GM19099 (cell line): Measurements from ENCODE around the gene RAB14.

Source experiments
- POLR2A ChIP-seq: IDR thresholded peaks from 3 replicates; pipeline ENCODE4 v1.6.1; 2011; ENCODE audit warnings: low read depth; ENCODE audit not compliant: insufficient read length; ENCODE audit errors: extremely low read depth

RAB14 gene

DNA sequence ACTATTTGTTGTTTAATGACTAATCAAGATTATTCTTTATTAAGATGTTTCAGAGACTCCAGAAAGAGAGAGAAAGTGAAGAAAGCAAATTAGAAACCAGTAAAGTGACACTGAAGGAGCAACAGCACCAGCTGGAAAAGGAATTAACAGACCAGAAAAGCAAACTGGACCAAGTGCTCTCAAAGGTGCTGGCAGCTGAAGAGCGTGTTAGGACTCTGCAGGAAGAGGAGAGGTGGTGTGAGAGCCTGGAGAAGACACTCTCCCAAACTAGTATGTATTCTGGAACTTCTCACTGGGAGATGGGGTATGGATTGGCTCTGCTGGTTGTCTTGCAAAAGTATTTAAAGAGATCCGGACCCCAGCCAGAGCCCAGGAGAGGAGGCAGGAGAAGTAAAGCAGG, 33.6 kb downstream of the RAB14 start:
- no peak for TF ChIP-seq POLR2A

DNA sequence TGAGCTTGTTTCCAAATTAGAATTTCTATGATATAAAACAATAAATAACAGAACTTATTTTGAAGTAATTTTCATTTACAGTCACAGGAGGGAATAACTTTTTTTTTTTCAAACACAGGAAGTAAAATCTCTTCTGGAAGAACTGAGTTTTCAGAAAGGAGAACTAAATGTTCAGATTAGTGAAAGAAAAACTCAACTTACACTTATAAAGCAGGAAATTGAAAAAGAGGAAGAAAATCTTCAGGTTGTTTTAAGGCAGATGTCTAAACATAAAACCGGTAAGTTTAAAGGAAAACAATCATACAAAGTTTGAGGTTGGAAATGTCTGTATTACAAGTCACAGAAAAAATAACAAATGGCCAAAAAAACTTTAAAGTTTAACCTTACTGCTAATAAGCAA, 41.6 kb downstream of the RAB14 start:
- TF ChIP-seq POLR2A = no peak

DNA sequence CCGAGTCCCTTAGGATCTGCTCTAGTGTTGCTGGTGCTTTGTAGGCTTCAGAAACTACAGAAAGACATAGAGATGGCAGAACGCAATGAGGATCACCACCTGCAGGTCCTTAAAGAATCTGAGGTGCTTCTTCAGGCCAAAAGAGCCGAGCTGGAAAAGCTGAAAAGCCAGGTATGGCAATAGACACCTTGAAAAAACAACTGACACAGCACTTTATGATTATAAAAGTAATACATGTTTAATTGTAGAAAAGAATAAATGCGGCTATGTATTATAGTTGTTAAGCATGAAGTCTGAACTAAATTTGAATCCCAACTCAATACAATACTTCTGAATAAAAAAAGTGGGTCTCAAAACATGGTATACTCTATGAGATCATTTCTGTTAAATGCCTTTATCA, 43.7 kb downstream of the RAB14 start:
- no peak for TF ChIP-seq POLR2A

DNA sequence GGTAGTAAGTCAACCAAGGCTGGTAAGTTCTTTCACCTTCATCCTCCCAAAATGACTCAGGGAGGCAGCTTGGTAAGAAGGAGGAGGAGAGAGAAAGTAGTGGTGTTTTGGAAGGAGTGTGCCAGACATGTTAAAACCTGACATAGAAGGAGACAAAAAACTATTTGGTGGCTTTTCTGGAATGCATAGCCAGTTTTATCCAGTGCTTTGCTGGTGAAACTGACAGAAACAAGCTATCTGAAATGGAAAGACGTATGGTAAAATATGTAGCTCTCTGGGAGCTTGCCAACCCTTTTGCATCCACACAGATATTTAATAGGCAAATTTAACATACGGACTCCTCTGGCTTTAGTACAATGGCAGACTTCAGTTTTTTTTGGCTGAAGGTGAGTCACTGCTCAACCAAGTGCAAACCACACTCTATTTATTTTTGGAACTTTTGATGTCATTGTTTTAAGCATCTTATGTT, 45.4 kb downstream of the RAB14 start:
- no peak for TF ChIP-seq POLR2A

DNA sequence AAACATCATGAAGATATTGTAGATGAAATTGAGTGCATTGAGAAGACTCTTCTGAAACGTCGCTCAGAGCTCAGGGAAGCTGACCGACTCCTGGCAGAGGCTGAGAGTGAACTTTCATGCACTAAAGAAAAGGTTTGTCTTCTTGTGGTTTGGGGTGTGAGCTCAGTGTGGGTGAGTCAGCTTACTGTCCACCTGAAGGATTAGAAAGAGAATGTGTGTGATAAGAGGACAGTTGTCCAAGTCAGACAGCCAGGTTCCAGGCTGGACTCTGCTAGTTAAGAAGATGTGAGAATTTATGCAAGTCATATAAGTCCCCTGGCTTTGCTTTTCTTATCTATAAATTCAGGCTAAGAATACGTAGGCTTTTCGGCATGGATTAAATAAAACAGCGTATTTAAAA, 46.9 kb downstream of the RAB14 start:
- no peak for TF ChIP-seq POLR2A

DNA sequence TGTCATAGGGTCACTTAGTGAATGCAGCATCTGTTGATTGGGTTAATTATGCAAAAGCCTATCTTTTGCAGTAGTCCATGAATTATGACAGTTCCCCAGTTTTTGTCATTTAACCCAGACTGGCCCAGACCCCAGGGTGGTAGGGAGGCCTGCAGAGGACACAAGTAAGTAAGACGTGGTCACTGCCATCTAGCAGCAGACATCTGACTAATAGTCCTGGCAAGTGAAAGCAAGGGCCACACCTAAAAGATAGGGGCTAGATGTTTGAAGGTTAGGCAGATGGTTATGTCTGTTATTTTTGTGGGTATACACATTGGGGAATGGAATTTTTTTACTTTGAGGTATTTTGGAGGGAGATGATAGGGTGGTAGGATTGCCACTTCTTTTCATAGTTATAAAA, 48.0 kb downstream of the RAB14 start:
- TF ChIP-seq POLR2A = no peak

DNA sequence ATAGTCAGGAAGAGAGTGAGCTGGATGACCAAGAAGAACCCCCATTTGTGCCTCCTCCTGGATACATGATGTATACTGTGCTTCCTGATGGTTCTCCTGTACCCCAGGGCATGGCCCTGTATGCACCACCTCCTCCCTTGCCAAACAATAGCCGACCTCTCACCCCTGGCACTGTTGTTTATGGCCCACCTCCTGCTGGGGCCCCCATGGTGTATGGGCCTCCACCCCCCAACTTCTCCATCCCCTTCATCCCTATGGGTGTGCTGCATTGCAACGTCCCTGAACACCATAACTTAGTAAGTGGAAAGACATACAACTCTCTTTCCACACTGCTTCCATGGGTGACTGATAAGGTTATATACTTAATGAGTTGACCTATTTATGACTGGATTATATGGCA, 51.5 kb downstream of the RAB14 start:
- TF ChIP-seq POLR2A = no peak

DNA sequence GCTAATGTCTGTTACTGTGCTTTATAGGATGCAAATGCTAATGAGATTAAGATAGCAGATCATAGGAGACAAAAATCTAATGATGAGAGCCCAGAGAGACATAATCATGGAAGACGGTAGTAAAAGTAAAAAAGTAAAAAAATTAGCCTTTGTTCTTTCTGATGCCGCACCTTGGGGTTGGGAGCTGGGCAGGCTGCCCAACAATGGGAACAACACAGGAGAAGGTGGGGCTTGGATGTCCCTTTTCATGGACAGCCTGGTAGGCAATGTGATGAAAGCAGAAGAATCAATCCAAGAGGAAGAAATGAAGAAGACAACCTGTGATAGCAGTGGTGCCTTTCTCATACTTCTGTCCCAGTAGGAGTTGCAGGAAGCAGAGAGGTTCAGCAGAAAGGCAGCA, 57.2 kb downstream of the RAB14 start:
- TF ChIP-seq POLR2A = no peak

DNA sequence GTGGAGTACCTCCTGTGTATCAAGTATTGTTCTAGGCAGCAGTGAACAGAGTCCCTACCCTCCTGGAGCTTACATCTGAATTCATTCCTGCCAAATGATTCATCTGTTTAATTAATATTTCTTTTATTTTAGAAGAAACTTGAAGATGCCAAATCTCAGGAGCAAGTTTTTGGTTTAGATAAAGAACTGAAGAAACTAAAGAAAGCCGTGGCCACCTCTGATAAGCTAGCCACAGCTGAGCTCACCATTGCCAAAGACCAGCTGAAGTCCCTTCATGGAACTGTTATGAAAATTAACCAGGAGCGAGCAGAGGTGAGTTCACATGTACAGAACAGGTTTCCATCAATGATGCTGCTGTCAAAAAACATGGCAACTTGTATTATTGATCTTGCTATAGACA, 57.9 kb downstream of the RAB14 start:
- TF ChIP-seq POLR2A = no peak

DNA sequence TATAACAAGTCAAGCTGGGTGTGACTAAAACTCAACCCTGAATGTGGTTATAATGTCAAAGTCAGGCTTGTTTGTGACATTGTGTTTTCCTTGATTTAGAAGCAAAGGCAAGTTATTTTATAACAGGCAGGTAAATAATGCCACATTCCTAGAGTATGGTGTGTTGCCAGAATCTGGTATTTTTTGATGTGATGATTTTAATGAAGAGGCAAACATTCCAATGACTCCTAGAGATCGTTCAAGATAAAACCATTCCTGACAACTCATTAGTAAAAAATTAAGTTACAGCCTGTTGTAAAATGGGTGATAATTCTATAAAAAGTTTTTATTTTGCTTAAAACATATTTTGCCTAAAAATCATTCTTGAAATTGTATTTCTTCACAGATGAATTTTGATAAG, 60.0 kb downstream of the RAB14 start:
- no peak for TF ChIP-seq POLR2A

DNA sequence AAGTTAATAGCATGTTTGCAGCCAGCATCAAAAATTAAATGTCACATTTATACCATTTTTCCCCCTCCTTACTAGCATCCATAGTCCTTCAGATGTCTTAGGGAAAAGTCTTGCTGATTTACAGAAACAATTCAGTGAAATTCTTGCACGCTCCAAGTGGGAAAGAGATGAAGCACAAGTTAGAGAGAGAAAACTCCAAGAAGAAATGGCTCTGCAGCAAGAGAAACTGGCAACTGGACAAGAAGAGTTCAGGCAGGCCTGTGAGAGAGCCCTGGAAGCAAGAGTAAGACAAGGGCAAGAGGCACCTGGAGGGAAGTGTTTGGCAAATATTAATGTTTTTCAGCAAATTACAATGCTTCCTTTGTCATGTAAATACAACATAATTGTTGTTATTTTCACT, 60.4 kb downstream of the RAB14 start:
- TF ChIP-seq POLR2A = no peak

DNA sequence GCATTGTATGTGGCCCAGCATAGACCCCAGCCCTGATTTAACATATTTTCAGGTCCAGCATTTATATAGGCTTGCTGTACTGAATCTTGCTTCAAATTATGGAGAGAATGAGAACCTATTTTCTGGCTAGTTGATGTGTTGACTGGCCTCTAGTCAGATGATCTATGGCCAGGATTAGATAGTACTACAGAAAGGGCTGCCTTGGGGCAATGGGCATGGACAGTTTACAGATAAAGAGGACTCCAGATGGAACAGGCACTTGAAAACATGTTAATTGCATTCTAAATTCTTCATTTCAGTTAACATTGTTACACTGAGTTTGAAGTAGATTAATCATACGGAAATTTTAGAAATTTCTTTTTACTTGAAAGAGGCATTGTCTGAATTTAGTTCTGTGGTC, 61.5 kb downstream of the RAB14 start:
- TF ChIP-seq POLR2A = no peak

DNA sequence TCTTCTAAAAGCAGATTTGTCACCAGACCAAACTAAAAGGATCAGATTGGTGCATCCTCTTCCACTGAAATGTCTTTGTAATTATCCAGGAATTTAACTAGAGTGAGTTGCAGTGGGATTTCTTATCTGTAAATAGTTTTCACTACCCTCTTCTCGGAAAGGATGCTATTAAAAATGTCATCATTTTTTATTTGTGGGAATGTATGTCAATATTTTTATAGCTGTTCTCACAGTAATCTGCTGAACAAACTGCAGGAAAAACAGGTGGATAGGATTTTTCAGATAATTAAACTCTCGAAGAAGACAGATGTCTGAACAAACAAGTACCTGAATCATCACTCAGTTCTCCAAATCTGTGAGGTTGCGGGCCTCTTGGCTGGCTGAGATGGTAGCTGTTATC, 62.7 kb downstream of the RAB14 start:
- no peak for TF ChIP-seq POLR2A

DNA sequence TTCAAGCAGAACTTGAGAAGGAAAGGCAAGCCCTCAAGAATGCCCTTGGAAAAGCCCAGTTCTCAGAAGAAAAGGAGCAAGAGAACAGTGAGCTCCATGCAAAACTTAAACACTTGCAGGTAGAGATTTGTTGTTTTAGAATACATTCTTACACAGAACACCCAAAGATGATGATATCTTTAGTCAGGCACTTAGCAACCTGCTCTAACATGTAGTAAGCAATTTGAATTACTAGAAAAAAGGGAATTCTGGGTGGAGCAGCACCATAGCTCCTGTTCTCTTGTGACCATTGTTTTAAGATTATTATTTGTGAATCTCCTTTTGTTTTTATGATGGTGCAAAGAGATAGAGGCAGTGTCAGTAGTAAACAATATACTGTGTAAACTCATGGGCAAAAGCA, 63.1 kb downstream of the RAB14 start:
- no peak for TF ChIP-seq POLR2A

DNA sequence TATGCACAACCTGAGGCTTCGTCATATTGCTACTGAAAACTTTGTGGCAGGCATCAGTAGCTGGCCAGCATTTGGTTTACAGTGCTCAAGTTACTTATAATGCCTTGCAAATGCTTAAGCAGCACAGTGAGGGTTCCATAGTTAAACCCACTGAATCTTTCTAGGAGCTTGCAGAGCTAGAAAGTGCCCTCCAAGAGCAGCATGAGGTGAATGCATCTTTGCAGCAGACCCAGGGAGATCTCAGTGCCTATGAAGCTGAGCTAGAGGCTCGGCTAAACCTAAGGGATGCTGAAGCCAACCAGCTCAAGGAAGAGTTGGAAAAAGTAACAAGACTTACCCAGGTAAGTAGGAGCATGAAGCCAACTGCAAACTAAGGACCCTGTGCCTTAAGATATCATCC, 66.0 kb downstream of the RAB14 start:
- TF ChIP-seq POLR2A = no peak

DNA sequence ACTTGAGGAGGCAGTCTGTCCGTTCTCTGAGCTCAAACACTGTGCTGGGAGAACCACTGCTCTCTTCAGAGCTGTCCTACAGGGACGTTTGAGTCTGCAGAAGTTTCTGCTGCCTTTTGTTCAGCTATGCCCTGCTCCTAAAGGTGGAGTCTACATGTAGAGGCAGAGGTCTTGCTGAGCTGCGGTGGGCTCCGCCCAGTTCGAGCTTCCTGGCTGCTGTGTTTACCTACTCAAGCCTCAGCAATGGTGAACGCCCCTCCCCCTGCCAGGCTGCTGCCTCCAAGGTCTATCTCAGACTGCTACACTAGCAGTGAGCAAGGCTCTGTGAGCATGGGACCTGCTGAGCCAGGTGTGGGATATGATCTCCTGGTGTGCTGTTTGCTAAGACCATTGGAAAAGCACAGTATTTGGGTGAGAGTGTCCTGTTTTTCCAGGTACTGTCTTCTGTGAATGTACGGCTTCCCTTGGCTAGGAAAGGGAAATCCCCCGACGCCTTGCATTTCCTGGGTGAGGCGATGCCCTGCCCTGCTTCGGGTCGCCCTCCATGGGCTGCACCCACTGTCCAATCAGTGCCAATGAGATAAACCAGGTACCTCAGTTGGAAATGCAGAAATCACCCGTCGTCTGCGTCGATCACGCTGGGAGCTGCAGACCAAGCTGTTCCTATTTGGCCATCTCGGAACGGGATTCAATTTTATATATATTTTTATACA, 68.4 kb downstream of the RAB14 start:
- TF ChIP-seq POLR2A = no peak
